Suprapubic skin (tissue), 4 donors: ENCODE measurements around the gene CRPPA.

Experiments used
- EP300 ChIP-seq: sonication (generic); formaldehyde crosslinking; IDR thresholded peaks from one replicate; pipeline ENCODE4 v1.6.1; 2017; ENCODE audit warnings: antibody characterized with exemption
- POLR2A ChIP-seq, 2 donors: fragments of 450-650 bp; IDR thresholded peaks; one replicate each; pipeline ENCODE4 v1.6.1; 2017; ENCODE audit warnings: antibody characterized with exemption in 2 of 2, mild to moderate bottlenecking in 2 of 2, moderate library complexity in 2 of 2
- POLR2AphosphoS5 ChIP-seq, 3 donors: sonication (generic); formaldehyde crosslinking; IDR thresholded peaks; one replicate each; pipeline ENCODE4 v1.6.1; 2017; ENCODE audit warnings: antibody characterized with exemption in 3 of 3
- TF ChIP-seq, protein P1 (sequence below), 2 donors: fragments of 200-600 bp in 1 of 2; fragments of 450-650 bp in 1 of 2; sonication (generic) in 1 of 2; IDR thresholded peaks; one replicate each; pipeline ENCODE4 v1.5.1; 2016 to 2019; ENCODE audit warnings: antibody characterized with exemption in 2 of 2, mild to moderate bottlenecking in 1 of 2, moderate library complexity in 1 of 2

DNA sequence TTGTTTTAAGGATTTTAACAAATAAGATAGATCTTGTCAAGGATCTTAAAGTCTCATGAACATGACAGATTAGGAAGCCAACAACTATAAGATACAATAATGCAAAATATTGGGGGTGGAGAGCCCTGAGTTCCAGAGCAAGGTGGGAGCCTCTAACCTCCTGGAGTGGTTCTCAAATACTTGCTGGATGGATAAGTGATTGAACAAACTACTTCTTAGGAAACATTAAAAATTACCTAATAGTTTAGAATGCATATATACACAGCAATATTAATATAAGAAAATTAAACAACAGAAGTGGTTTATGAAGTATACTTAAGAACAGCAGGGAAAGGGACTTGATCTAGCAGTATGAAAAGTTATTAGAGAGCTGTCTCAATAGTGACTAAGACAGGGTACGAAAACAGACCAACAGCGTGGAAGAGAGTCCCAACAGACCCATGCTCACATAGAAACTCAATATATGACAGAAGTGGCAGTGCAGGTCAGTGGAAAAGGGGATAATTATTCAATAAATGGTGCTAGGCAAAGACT lies 28.3 kb downstream of the CRPPA start:
- TF ChIP-seq POLR2A (IDR thresholded peaks at IDR 0.05), result no peak
- no peak for TF ChIP-seq POLR2AphosphoS5 (IDR thresholded peaks at IDR 0.05)
- TF ChIP-seq, protein P1, sequence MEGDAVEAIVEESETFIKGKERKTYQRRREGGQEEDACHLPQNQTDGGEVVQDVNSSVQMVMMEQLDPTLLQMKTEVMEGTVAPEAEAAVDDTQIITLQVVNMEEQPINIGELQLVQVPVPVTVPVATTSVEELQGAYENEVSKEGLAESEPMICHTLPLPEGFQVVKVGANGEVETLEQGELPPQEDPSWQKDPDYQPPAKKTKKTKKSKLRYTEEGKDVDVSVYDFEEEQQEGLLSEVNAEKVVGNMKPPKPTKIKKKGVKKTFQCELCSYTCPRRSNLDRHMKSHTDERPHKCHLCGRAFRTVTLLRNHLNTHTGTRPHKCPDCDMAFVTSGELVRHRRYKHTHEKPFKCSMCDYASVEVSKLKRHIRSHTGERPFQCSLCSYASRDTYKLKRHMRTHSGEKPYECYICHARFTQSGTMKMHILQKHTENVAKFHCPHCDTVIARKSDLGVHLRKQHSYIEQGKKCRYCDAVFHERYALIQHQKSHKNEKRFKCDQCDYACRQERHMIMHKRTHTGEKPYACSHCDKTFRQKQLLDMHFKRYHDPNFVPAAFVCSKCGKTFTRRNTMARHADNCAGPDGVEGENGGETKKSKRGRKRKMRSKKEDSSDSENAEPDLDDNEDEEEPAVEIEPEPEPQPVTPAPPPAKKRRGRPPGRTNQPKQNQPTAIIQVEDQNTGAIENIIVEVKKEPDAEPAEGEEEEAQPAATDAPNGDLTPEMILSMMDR (IDR thresholded peaks at IDR 0.05), result no peak
- TF ChIP-seq EP300, result no peak
